GM12801 (cell line): ENCODE data around the gene FETUB.

Source experiments
- TF ChIP-seq, protein P1 (sequence below): IDR thresholded peaks from one replicate; pipeline ENCODE4 v1.5.1; 2011; ENCODE audit warnings: control low read depth; ENCODE audit not compliant: insufficient read length; ENCODE audit errors: extremely low read depth

Gene FETUB

DNA sequence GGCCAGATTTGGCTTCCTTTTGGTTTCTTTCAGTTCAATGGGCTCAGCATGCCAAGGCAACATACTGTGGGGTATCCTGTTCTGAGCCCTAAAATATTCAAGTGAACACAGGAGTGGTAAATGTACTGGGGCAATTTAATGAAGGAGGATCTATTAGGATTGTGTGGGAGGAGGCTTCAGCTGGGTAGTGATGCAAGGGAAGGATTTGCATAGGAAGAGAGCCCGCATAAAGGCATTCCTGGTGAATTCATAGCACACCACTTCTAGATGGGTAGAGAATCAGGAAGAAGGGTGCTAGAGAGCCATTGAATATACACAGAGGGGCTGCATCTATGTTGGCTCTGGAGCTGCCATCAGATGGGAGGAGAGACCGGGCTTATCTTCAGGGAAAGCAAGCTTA, 56.3 kb downstream of the FETUB start:
- TF ChIP-seq, protein P1, sequence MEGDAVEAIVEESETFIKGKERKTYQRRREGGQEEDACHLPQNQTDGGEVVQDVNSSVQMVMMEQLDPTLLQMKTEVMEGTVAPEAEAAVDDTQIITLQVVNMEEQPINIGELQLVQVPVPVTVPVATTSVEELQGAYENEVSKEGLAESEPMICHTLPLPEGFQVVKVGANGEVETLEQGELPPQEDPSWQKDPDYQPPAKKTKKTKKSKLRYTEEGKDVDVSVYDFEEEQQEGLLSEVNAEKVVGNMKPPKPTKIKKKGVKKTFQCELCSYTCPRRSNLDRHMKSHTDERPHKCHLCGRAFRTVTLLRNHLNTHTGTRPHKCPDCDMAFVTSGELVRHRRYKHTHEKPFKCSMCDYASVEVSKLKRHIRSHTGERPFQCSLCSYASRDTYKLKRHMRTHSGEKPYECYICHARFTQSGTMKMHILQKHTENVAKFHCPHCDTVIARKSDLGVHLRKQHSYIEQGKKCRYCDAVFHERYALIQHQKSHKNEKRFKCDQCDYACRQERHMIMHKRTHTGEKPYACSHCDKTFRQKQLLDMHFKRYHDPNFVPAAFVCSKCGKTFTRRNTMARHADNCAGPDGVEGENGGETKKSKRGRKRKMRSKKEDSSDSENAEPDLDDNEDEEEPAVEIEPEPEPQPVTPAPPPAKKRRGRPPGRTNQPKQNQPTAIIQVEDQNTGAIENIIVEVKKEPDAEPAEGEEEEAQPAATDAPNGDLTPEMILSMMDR, result no peak

DNA sequence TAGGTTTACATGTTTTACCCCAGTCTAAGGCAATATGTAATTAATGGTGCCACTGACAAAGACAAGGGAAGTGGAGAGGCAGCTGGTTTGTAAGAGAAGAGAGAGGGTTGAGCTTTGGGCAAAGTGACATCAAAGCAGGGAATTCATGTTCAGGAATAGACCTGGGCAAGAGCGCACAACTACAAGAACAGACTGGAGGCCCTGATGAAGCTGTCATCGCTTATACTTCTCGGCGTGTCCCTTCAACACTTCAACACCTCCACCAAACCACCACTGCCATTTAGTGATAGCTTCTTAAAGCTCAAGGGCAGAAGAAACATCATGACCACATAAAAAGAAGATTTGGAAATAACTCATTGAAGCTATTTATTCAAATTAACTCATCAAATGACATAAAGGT, 57.3 kb downstream of the FETUB start:
- TF ChIP-seq, protein P1, result no peak

DNA sequence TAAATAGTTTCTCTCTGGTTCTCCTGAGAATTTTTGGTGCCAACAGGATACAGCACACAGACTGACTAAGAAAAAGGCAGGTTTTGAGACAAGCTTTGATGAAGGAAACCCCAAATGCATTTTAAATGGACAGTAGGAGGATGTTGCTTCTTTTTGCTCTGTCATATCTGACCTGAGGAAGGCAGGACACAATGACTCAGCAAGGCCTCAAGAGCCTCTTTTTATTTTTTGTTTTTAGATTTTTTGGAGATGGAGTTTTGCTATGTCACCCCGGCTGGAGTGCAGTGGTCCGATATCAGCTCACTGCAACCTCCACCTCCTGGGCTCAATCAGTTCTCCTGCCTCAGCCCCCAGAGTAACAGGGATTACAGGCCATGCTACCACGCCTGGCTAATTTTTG, 60.1 kb downstream of the FETUB start:
- TF ChIP-seq, protein P1, result no peak
